ENCODE data around the gene PACRG.

Gene PACRG

GRCh38 chr6:163347021-163347446 is 619.3 kb downstream of the PACRG start:
- TF ChIP-seq, protein P1, sequence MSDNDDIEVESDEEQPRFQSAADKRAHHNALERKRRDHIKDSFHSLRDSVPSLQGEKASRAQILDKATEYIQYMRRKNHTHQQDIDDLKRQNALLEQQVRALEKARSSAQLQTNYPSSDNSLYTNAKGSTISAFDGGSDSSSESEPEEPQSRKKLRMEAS (IDR thresholded peaks at IDR 0.05) = no peak
- TF ChIP-seq, protein P2, sequence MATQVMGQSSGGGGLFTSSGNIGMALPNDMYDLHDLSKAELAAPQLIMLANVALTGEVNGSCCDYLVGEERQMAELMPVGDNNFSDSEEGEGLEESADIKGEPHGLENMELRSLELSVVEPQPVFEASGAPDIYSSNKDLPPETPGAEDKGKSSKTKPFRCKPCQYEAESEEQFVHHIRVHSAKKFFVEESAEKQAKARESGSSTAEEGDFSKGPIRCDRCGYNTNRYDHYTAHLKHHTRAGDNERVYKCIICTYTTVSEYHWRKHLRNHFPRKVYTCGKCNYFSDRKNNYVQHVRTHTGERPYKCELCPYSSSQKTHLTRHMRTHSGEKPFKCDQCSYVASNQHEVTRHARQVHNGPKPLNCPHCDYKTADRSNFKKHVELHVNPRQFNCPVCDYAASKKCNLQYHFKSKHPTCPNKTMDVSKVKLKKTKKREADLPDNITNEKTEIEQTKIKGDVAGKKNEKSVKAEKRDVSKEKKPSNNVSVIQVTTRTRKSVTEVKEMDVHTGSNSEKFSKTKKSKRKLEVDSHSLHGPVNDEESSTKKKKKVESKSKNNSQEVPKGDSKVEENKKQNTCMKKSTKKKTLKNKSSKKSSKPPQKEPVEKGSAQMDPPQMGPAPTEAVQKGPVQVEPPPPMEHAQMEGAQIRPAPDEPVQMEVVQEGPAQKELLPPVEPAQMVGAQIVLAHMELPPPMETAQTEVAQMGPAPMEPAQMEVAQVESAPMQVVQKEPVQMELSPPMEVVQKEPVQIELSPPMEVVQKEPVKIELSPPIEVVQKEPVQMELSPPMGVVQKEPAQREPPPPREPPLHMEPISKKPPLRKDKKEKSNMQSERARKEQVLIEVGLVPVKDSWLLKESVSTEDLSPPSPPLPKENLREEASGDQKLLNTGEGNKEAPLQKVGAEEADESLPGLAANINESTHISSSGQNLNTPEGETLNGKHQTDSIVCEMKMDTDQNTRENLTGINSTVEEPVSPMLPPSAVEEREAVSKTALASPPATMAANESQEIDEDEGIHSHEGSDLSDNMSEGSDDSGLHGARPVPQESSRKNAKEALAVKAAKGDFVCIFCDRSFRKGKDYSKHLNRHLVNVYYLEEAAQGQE (IDR thresholded peaks at IDR 0.05; ENCODE audit: low read depth) = no peak
- TF ChIP-seq TAF1 (IDR thresholded peaks at IDR 0.05; ENCODE audit: low read depth) = no peak
- TF ChIP-seq EP300 (IDR thresholded peaks at IDR 0.05; ENCODE audit: borderline replicate concordance) = no peak
- no peak for TF ChIP-seq EGR1 (IDR thresholded peaks at IDR 0.05)
- TF ChIP-seq ZBTB7A (IDR thresholded peaks at IDR 0.05; ENCODE audit: low read depth) = no peak
- no peak for TF ChIP-seq NFIC (IDR thresholded peaks at IDR 0.05)
- no peak for TF ChIP-seq CEBPB (IDR thresholded peaks at IDR 0.05)
- TF ChIP-seq TCF12 (IDR thresholded peaks at IDR 0.05; ENCODE audit: low read depth) = no peak
- TF ChIP-seq USF1 (IDR thresholded peaks at IDR 0.05) = no peak

GRCh38 chr6:163348789-163349680 is 621.3 kb downstream of the PACRG start:
- TF ChIP-seq, protein P1 (IDR thresholded peaks at IDR 0.05) = no peak
- no peak for TF ChIP-seq YY1 (IDR thresholded peaks at IDR 0.05; ENCODE audit: low read depth)

DNA sequence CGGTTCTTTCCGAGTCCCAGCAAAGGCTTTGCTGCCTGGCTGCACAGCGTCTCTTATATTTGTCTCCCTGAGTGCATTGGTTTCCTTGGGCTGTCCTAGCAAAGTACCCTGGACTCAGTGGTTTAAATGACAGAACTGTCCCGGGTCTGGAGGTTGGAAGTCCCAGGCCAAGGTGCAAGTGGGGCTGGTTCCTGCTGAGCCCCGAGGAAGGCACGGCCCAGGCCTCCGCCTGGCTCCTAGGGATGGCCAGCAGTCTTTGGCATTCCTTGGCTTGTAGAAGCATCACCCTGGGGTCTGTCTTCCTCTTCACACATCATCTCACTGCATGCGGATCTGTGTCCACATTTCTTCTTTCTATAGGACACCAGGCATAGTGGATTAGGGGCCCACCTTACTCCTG is 621.9 kb downstream of the PACRG start:
- TF ChIP-seq ZBTB7A (IDR thresholded peaks at IDR 0.05; ENCODE audit: low read depth) (no peak), YY1 (IDR thresholded peaks at IDR 0.05; ENCODE audit: low read depth) (no peak), TEAD4 (IDR thresholded peaks at IDR 0.05) (no peak), NFIC (IDR thresholded peaks at IDR 0.05) (no peak), CREB1 (IDR thresholded peaks at IDR 0.05; ENCODE audit: low read depth) (no peak), USF1 (IDR thresholded peaks at IDR 0.05) (no peak), EP300 (IDR thresholded peaks at IDR 0.05; ENCODE audit: borderline replicate concordance) (no peak), EGR1 (IDR thresholded peaks at IDR 0.05) (no peak), TAF1 (IDR thresholded peaks at IDR 0.05; ENCODE audit: low read depth) (no peak), FOXM1 (IDR thresholded peaks at IDR 0.05; ENCODE audit: borderline replicate concordance, low read depth) (no peak), TCF12 (IDR thresholded peaks at IDR 0.05; ENCODE audit: low read depth) (no peak), CEBPB (IDR thresholded peaks at IDR 0.05) (no peak), RAD21 (IDR thresholded peaks at IDR 0.05; ENCODE audit: low read depth) (no peak)
- TF ChIP-seq, protein P2 (IDR thresholded peaks at IDR 0.05; ENCODE audit: low read depth) = no peak
- TF ChIP-seq, protein P1 (IDR thresholded peaks at IDR 0.05) = no peak

GRCh38 chr6:163351013-163351412 is 623.2 kb downstream of the PACRG start:
- no peak for TF ChIP-seq CREB1 (IDR thresholded peaks at IDR 0.05; ENCODE audit: low read depth)
- no peak for TF ChIP-seq USF1 (IDR thresholded peaks at IDR 0.05)
- no peak for TF ChIP-seq TCF12 (IDR thresholded peaks at IDR 0.05; ENCODE audit: low read depth)
- no peak for TF ChIP-seq YY1 (IDR thresholded peaks at IDR 0.05; ENCODE audit: low read depth)
- TF ChIP-seq EGR1 (IDR thresholded peaks at IDR 0.05) = no peak
- no peak for TF ChIP-seq ZBTB7A (IDR thresholded peaks at IDR 0.05; ENCODE audit: low read depth)
- TF ChIP-seq FOXM1 (IDR thresholded peaks at IDR 0.05; ENCODE audit: borderline replicate concordance, low read depth) = no peak
- TF ChIP-seq, protein P2 (IDR thresholded peaks at IDR 0.05; ENCODE audit: low read depth) = no peak
- no peak for TF ChIP-seq TEAD4 (IDR thresholded peaks at IDR 0.05)
- no peak for TF ChIP-seq TAF1 (IDR thresholded peaks at IDR 0.05; ENCODE audit: low read depth)
- no peak for TF ChIP-seq NFIC (IDR thresholded peaks at IDR 0.05)
- no peak for TF ChIP-seq CEBPB (IDR thresholded peaks at IDR 0.05)
- TF ChIP-seq RAD21 (IDR thresholded peaks at IDR 0.05; ENCODE audit: low read depth) = no peak
- TF ChIP-seq, protein P1 (IDR thresholded peaks at IDR 0.05) = no peak
- no peak for TF ChIP-seq EP300 (IDR thresholded peaks at IDR 0.05; ENCODE audit: borderline replicate concordance)

Measured in Ishikawa (cell line).